SJCRH30 (cell line): ENCODE measurements around the gene SBNO1. TPM values are rescaled to one million over a fixed set of nuclear protein-coding genes. Genes with fewer than 3 reads are reported as not detected.
"Not testable (repeated sequence)": the region's sequence is repeated elsewhere in the genome, so short reads cannot be mapped to it uniquely, and the experiment has no call there.

Experiments
- DNase-seq, 2 experiments: peaks; one replicate each; pipeline ENCODE4 v3.0.0-alpha.2; 2015 to 2020
- H3K27ac ChIP-seq: fragments of 250-450 bp; sonication (Bioruptor Pico); 2 replicates; pipeline ENCODE4 v1.5.1; 2020; ENCODE audit warnings: mild to moderate bottlenecking, moderate library complexity
- H3K27me3 ChIP-seq: fragments of 250-450 bp; sonication (Bioruptor Pico); 2 replicates; pipeline ENCODE4 v1.5.1; 2020; ENCODE audit warnings: mild to moderate bottlenecking, moderate library complexity
- H3K36me3 ChIP-seq: fragments of 250-450 bp; sonication (Bioruptor Pico); 2 replicates; pipeline ENCODE4 v1.5.1; 2020; ENCODE audit warnings: mild to moderate bottlenecking, moderate library complexity
- H3K4me1 ChIP-seq: fragments of 250-450 bp; sonication (Bioruptor Pico); 2 replicates; pipeline ENCODE4 v1.5.1; 2020; ENCODE audit warnings: mild to moderate bottlenecking, moderate library complexity
- H3K4me3 ChIP-seq: fragments of 250-450 bp; sonication (Bioruptor Pico); 2 replicates; pipeline ENCODE4 v1.5.1; 2020; ENCODE audit warnings: mild to moderate bottlenecking, moderate library complexity
- H3K9me3 ChIP-seq: fragments of 250-450 bp; sonication (Bioruptor Pico); replicated peaks from 2 replicates; pipeline ENCODE4 v1.5.1; 2020; ENCODE audit warnings: mild to moderate bottlenecking, moderate library complexity
- total RNA-seq: library from RNA; depleted of rRNA; stranded (reverse); fragments of >200 nt; shearing (Covaris generic); gene quantifications from 2 replicates; pipeline ENCODE4 v1.2.3, GENCODE V29; 2014; rRNA removed

Gene SBNO1
- total RNA-seq: 38.4 and 40.8 TPM in 2 replicates

DNA sequence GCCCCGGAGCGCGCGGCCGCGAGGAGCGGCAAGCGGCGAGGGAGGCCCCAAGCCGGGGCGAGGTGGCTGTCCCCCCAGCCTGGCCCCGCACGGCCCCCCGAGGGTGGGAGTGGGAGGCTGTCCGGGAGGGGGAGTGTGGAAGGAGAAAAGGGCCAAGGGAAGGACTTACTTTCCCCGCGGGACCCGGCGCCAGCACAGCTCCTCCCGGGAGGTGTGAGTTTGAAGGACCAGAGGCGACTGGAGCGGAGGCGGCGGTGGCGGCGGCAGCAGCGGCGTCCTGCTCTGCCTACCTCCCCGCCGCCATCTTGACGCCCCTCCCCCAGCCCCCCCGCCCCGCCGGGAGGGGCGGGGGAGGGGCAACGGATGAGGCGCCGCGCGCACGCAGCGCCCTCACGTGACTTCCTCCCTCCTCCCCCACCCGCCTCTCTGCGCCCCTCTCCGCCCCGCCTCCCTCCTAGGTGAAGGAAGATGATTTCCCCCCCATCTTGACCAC, at the start of gene SBNO1:
Gene SBNO1 (minus strand): TSS at position 316 of the 493 bp plus-strand sequence. CDS start 14,406 bp downstream, outside the sequence.
- DNase-seq: peak; percentile 91
- H3K4me1 ChIP-seq: no peaks in the 10 kb centered on the region

GRCh38 chr12:123410041-123410412, 45.4 kb upstream of the SBNO1 start:
- DNase-seq: no peak

More for the DNA sequence above, at the start of gene SBNO1:
- peak within 1 kb of the TSS; percentile 73 for H3K27ac ChIP-seq
- H3K4me3 ChIP-seq: peak within 1 kb of the TSS; percentile 99
- no peaks in the 10 kb centered on the region for H3K27me3 ChIP-seq
- H3K9me3 ChIP-seq: no peaks in the 10 kb centered on the region
- H3K36me3 ChIP-seq: no peaks in the 10 kb centered on the region; the same call in 1 of the 2 replicates

GRCh38 chr12:123409284-123410040, 44.8 kb upstream of the SBNO1 start:
- DNase-seq, H3K27me3 ChIP-seq, H3K4me3 ChIP-seq, H3K27ac ChIP-seq, H3K4me1 ChIP-seq, H3K9me3 ChIP-seq: not testable (repeated sequence)
- H3K36me3 ChIP-seq: peaks cover 15% of the 10 kb centered on the region

More at GRCh38 chr12:123410041-123410412, 45.4 kb upstream of the SBNO1 start:
- no peaks in the 10 kb centered on the region for H3K27me3 ChIP-seq
- H3K36me3 ChIP-seq: peaks cover 10% of the 10 kb centered on the region; the same call in 1 of the 2 replicates
- H3K4me1 ChIP-seq: no peaks in the 10 kb centered on the region
- H3K9me3 ChIP-seq: no peaks in the 10 kb centered on the region
- no peak overlapping the region for H3K4me3 ChIP-seq
- H3K27ac ChIP-seq: no peak overlapping the region

DNA sequence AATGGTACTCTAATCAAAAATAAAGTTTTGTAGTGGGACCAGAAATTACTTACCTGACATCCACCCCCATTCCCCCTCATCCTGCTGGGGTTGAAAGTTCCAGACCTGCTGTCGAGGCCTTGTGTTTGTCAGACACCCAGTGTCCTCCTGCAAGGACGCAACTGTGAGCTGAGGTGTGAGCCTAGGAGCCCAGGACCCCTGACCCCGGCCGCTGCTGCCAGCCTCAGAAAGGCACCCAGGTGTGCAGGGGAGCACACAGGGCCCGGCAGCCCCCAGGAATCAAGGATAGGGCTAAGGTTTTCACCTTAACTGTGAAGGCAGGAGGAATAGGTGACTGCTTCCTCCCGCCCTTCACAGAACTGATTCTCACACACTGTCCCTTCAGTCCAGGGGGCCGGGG, 44.0 kb upstream of the SBNO1 start:
- H3K27ac ChIP-seq, H3K27me3 ChIP-seq, H3K9me3 ChIP-seq, H3K4me1 ChIP-seq, DNase-seq, H3K4me3 ChIP-seq: not testable (repeated sequence)
- peaks cover 22% of the 10 kb centered on the region for H3K36me3 ChIP-seq

DNA sequence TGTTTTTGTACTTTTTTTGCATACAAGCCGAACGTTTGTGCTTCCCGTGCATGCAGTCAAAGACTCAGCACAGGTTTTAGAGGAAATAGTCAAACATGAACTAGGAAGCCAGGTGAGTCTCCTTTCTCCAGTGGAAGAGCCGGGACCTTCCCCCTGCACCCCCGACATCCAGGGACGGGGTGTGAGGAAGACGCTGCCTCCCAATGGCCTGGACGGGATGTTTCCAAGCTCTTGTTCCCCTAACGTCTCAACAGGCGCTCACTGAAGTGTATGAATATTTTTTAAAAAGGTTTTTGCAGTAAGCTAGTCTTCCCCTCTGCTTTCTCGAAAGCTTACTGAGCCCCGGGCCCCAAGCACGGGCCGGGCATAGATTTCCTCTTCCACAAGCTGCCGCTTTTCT, 43.3 kb upstream of the SBNO1 start:
- H3K9me3 ChIP-seq, H3K27ac ChIP-seq, DNase-seq, H3K4me3 ChIP-seq, H3K27me3 ChIP-seq, H3K4me1 ChIP-seq: not testable (repeated sequence)
- H3K36me3 ChIP-seq: peaks cover 28% of the 10 kb centered on the region

DNA sequence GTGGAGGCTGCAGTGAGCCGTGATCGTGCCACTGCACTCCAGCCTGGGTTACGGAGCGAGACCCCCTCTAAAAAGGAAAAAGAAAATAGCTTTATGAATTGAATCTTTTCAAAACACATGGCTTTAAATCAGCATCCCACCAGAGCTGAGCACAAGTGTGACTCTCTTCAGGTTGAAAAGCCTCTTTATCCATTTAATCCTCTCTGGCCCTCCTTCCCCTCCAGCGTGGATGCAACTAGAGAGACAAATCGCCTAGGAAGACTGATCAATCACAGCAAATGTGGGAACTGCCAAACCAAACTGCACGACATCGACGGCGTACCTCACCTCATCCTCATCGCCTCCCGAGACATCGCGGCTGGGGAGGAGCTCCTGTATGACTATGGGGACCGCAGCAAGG, 42.6 kb upstream of the SBNO1 start:
- H3K9me3 ChIP-seq, H3K4me1 ChIP-seq, H3K27me3 ChIP-seq, DNase-seq, H3K4me3 ChIP-seq, H3K27ac ChIP-seq: not testable (repeated sequence)
- peaks cover 28% of the 10 kb centered on the region for H3K36me3 ChIP-seq

- Histone ChIP-seq H3K4me1 (no peaks in the 10 kb centered on the region), H3K27ac (no peak overlapping the region), H3K4me3 (no peak overlapping the region), H3K9me3 (no peaks in the 10 kb centered on the region), H3K36me3 (peaks cover 35% of the 10 kb centered on the region), H3K27me3 (no peaks in the 10 kb centered on the region)
- DNase-seq: no peak
Observed at GRCh38 chr12:123404581-123404980, 39.9 kb upstream of the SBNO1 start.

- Histone ChIP-seq H3K27me3 (no peaks in the 10 kb centered on the region), H3K4me3 (no peak overlapping the region), H3K27ac (no peak overlapping the region), H3K36me3 (peaks cover 43% of the 10 kb centered on the region), H3K9me3 (no peaks in the 10 kb centered on the region), H3K4me1 (no peaks in the 10 kb centered on the region)
- DNase-seq: no peak
Observed at GRCh38 chr12:123401753-123402683, 37.4 kb upstream of the SBNO1 start.

DNA sequence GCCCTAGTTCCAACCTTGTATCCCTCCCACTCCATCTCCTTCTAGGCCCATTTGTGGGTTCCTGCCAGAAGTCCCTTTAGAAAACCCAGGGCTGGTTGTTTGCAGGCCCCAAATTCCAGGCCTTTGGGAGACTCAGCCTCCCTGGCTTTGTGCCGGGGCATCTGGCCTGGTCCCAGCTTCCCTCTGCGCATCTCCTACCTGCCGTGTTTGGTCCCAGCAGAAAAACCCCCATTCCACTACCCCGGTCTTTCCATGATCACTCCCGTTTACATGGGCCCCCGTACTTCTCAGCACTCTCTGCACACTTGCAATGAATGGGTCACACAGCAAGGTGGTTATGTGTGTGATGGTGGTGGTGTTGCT, 34.6 kb upstream of the SBNO1 start:
- no peaks in the 10 kb centered on the region for H3K4me1 ChIP-seq
- H3K9me3 ChIP-seq: no peaks in the 10 kb centered on the region
- no peaks in the 10 kb centered on the region for H3K27me3 ChIP-seq
- H3K27ac ChIP-seq: no peak overlapping the region
- H3K36me3 ChIP-seq: peaks cover 53% of the 10 kb centered on the region
- no peak overlapping the region for H3K4me3 ChIP-seq
- DNase-seq: no peak

DNA sequence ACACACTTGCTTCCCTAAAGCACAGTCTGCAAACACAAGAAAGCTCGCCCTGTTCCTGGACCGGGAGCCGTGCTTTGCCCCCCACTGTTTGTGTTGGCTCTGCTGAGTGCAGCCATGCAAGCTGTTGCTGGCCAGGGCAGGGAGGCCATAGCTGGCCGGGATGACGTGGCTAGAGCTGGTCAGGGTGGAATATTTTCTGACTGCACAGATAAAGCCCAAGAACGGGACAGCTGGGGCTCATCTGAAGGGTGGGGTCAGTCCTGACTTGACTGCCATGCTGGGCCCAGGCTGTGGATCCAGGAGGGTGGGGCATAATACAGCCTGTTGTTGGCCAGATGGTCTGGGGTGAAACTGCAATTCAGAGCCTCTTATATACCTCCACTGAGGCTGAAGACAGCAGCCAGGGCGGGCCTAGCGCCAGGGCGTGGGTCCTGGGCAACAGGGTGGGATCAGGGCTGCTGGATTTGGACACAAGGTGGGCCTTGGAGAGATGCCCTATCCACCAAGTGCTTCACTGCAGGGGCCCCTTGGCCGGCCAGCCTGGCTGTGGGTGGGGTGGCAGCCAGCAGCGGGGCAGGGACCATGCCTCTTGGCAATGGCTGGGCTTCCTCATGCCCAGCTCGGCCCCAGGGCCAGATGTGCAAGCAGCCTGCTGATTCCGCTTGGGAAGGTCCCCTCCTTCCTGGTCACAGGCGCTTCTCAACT, 34.1 kb upstream of the SBNO1 start:
- H3K27me3 ChIP-seq: no peaks in the 10 kb centered on the region
- no peak overlapping the region for H3K4me3 ChIP-seq
- H3K9me3 ChIP-seq: no peaks in the 10 kb centered on the region
- H3K4me1 ChIP-seq: no peaks in the 10 kb centered on the region
- no peak overlapping the region for H3K27ac ChIP-seq
- peaks cover 52% of the 10 kb centered on the region for H3K36me3 ChIP-seq
- no peak for DNase-seq

DNA sequence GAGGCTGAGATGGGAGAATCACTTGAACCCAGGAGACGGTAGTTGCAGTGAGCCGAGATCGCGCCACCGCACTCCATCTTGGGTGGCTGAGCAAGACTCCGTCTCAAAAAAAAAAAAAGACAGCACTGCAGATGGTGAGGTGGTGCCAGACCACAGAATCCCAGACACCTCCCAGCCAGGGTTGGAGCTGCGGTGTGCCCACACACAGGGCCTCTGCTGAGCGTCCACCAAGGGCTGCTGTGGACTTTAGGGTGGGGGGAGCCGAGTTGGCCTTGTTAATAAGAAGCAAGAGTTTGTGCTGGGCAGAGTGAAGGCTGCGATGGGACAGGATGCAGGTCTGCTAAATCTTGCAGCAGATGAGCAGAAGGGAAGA, 33.5 kb upstream of the SBNO1 start:
- Histone ChIP-seq H3K27ac (no peak overlapping the region), H3K27me3 (no peaks in the 10 kb centered on the region), H3K4me3 (no peak overlapping the region), H3K36me3 (peaks cover 52% of the 10 kb centered on the region), H3K4me1 (no peaks in the 10 kb centered on the region), H3K9me3 (no peaks in the 10 kb centered on the region)
- no peak for DNase-seq

GRCh38 chr12:123397400-123397799, 32.8 kb upstream of the SBNO1 start:
- DNase-seq: no peak
- Histone ChIP-seq H3K27me3 (no peaks in the 10 kb centered on the region), H3K36me3 (peaks cover 51% of the 10 kb centered on the region), H3K4me3 (no peak overlapping the region), H3K4me1 (no peaks in the 10 kb centered on the region), H3K27ac (no peak overlapping the region), H3K9me3 (no peaks in the 10 kb centered on the region)

DNA sequence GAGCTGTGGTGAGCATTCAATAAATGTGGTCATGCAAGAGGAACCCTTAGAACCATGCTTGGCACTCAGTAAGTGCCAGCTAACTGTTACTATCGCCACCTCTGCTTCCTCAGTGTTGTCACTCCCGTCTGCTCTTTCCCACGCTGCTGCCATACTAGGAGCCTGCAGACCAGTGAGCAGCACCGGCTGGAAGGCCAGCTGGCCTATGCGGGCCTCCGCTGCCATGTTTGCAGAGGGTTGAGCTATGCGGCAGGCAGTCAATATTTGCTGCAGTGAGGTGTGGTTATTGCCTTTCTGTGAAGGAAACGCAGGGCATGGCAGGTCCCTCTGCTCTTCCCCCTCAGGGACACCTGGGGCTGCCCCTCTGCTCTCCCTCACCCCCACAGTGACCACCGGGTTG, 32.3 kb upstream of the SBNO1 start:
- Histone ChIP-seq H3K27me3 (no peaks in the 10 kb centered on the region), H3K4me3 (no peak overlapping the region), H3K4me1 (no peaks in the 10 kb centered on the region), H3K9me3 (no peaks in the 10 kb centered on the region), H3K27ac (no peak overlapping the region), H3K36me3 (peaks cover 51% of the 10 kb centered on the region)
- no peak for DNase-seq

- Histone ChIP-seq H3K9me3 (no peaks in the 10 kb centered on the region), H3K4me1 (no peaks in the 10 kb centered on the region), H3K27me3 (no peaks in the 10 kb centered on the region), H3K36me3 (peaks cover 54% of the 10 kb centered on the region), H3K4me3 (no peak overlapping the region), H3K27ac (no peak overlapping the region)
- no peak for DNase-seq
Observed at GRCh38 chr12:123396543-123396942, 31.9 kb upstream of the SBNO1 start.

GRCh38 chr12:123395236-123395635, 30.6 kb upstream of the SBNO1 start:
- Histone ChIP-seq H3K36me3 (peaks cover 61% of the 10 kb centered on the region), H3K27ac (no peak overlapping the region), H3K27me3 (no peaks in the 10 kb centered on the region), H3K4me1 (no peaks in the 10 kb centered on the region), H3K4me3 (no peak overlapping the region), H3K9me3 (no peaks in the 10 kb centered on the region)
- no peak for DNase-seq
